ENCODE data around the gene GPR137C.
"Not testable (repeated sequence)": the region's sequence is repeated elsewhere in the genome, so short reads cannot be mapped to it uniquely, and the experiment has no call there.

Gene GPR137C

GRCh38 chr14:52568454-52568853 is 15.8 kb downstream of the GPR137C start:
- DNase-seq = not testable (repeated sequence)

- DNase-seq = no peak
Measured at GRCh38 chr14:52575858-52576257, 23.2 kb downstream of the GPR137C start.

GRCh38 chr14:52583544-52583943 is 30.9 kb downstream of the GPR137C start:
- DNase-seq = no peak

- DNase-seq = no peak
Measured at GRCh38 chr14:52589646-52590045, 37.0 kb downstream of the GPR137C start.

GRCh38 chr14:52590318-52590717 is 37.7 kb downstream of the GPR137C start:
- DNase-seq = no peak

- no peak for DNase-seq
Measured at GRCh38 chr14:52596320-52596719, 43.7 kb downstream of the GPR137C start.

- no peak for DNase-seq
Measured at GRCh38 chr14:52596861-52597260, 44.2 kb downstream of the GPR137C start.

GRCh38 chr14:52598568-52598967 is 45.9 kb downstream of the GPR137C start:
- DNase-seq = no peak

- DNase-seq = no peak
Measured at GRCh38 chr14:52599974-52600373, 47.3 kb downstream of the GPR137C start.

- DNase-seq = no peak
Measured at GRCh38 chr14:52602131-52602530, 49.5 kb downstream of the GPR137C start.

GRCh38 chr14:52607061-52607460 is 54.4 kb downstream of the GPR137C start:
- DNase-seq = no peak

GRCh38 chr14:52609445-52610044 is 56.9 kb downstream of the GPR137C start:
- no peak for DNase-seq

- DNase-seq = no peak
Measured at GRCh38 chr14:52610187-52610586, 57.6 kb downstream of the GPR137C start.

- DNase-seq = no peak
Measured at GRCh38 chr14:52618602-52619001, 66.0 kb downstream of the GPR137C start.

GRCh38 chr14:52619687-52620086 is 67.1 kb downstream of the GPR137C start:
- DNase-seq = no peak

- DNase-seq = no peak
Measured at GRCh38 chr14:52640137-52640536, 87.5 kb downstream of the GPR137C start.

- DNase-seq = peak; percentile 19
Measured at GRCh38 chr14:52641745-52642144, 89.1 kb downstream of the GPR137C start.

GRCh38 chr14:52649511-52649910 is 96.9 kb downstream of the GPR137C start:
- DNase-seq = no peak

GRCh38 chr14:52650774-52651173 is 98.1 kb downstream of the GPR137C start:
- DNase-seq = peak; percentile 6

GRCh38 chr14:52656905-52657304 is 104.3 kb downstream of the GPR137C start:
- DNase-seq = no peak

GRCh38 chr14:52660325-52660724 is 107.7 kb downstream of the GPR137C start:
- no peak for DNase-seq

- DNase-seq = no peak
Measured at GRCh38 chr14:52660832-52661231, 108.2 kb downstream of the GPR137C start.

- no peak for DNase-seq
Measured at GRCh38 chr14:52661314-52661713, 108.7 kb downstream of the GPR137C start.

GRCh38 chr14:52663850-52664249 is 111.2 kb downstream of the GPR137C start:
- DNase-seq = no peak

GRCh38 chr14:52678591-52678990 is 126.0 kb downstream of the GPR137C start:
- no peak for DNase-seq

Measured in fibroblast of skin of scalp (primary cell).